Measurements from ENCODE around the gene EXOSC1.
"Not testable (repeated sequence)": the region's sequence is repeated elsewhere in the genome, so short reads cannot be mapped to it uniquely, and the experiment has no call there.

The EXOSC1 gene

GRCh38 chr10:97479939-97480338 lies 34.1 kb upstream of the EXOSC1 start:
- Histone ChIP-seq H3K27ac (ENCODE audit: low read depth, low read length) (no peak overlapping the region), H3K9me2 (replicated peaks; ENCODE audit: insufficient read depth, low read length) (no peaks in the 10 kb centered on the region), H3F3A (ENCODE audit: insufficient read depth) (no peaks in the 10 kb centered on the region), H4K20me1 (ENCODE audit: low read depth, low read length) (0 out of 2 replicates have a peak, but pooled peaks cover 4% of the 10 kb centered on the region), H3K36me3 (ENCODE audit: low read length) (peaks cover 11% of the 10 kb centered on the region; the same call in 1 of the 2 replicates), H3K9me3 (ENCODE audit: insufficient read depth, low read length) (no peaks in the 10 kb centered on the region), H3K27me3 (ENCODE audit: low read length) (no peaks in the 10 kb centered on the region), H3K9ac (ENCODE audit: low read length) (no peak overlapping the region), H3K4me2 (ENCODE audit: low read depth, low read length, poor library complexity, severe bottlenecking) (no peak overlapping the region), H3K4me3 (ENCODE audit: insufficient read depth, low read length, poor library complexity, severe bottlenecking) (no peak overlapping the region), H2AFZ (ENCODE audit: low read depth, low read length, severe bottlenecking) (no peak overlapping the region), H3K79me2 (ENCODE audit: insufficient read depth, low read length) (peaks cover 10% of the 10 kb centered on the region; the same call in 1 of the 2 replicates)
- TF ChIP-seq CTCF (IDR thresholded peaks at IDR 0.05; ENCODE audit: insufficient read depth, low read length, poor library complexity, severe bottlenecking) = no peak
- TF ChIP-seq EZH2phosphoT487 (conservative IDR thresholded peaks at IDR 0.05; ENCODE audit: low read length) = no peak

- H3K79me2 ChIP-seq (ENCODE audit: insufficient read depth, low read length) = peaks cover 10% of the 10 kb centered on the region; the same call in 1 of the 2 replicates
- not testable (repeated sequence) for H3K9ac ChIP-seq (ENCODE audit: low read length); H3K4me2 ChIP-seq (ENCODE audit: low read depth, low read length, poor library complexity, severe bottlenecking); H3K9me2 ChIP-seq (replicated peaks; ENCODE audit: insufficient read depth, low read length); H3F3A ChIP-seq (ENCODE audit: insufficient read depth); H3K27me3 ChIP-seq (ENCODE audit: low read length); H4K20me1 ChIP-seq (ENCODE audit: low read depth, low read length); H2AFZ ChIP-seq (ENCODE audit: low read depth, low read length, severe bottlenecking); H3K27ac ChIP-seq (ENCODE audit: low read depth, low read length); H3K4me3 ChIP-seq (ENCODE audit: insufficient read depth, low read length, poor library complexity, severe bottlenecking); H3K9me3 ChIP-seq (ENCODE audit: insufficient read depth, low read length)
- peaks cover 16% of the 10 kb centered on the region; the same call in 1 of the 2 replicates for H3K36me3 ChIP-seq (ENCODE audit: low read length)
These were observed 33.6 kb upstream of the EXOSC1 start for GRCh38 chr10:97479410-97479809.

GRCh38 chr10:97475936-97476594 lies 30.3 kb upstream of the EXOSC1 start:
- H3K9me2 ChIP-seq (replicated peaks; ENCODE audit: insufficient read depth, low read length) = no peaks in the 10 kb centered on the region
- no peak overlapping the region for H3K4me2 ChIP-seq (ENCODE audit: low read depth, low read length, poor library complexity, severe bottlenecking)
- no peak overlapping the region for H3K9ac ChIP-seq (ENCODE audit: low read length)
- no peak overlapping the region for H2AFZ ChIP-seq (ENCODE audit: low read depth, low read length, severe bottlenecking)
- H3K4me3 ChIP-seq (ENCODE audit: insufficient read depth, low read length, poor library complexity, severe bottlenecking) = no peak overlapping the region
- H3K79me2 ChIP-seq (ENCODE audit: insufficient read depth, low read length) = no peaks in the 10 kb centered on the region
- H3K9me3 ChIP-seq (ENCODE audit: insufficient read depth, low read length) = no peaks in the 10 kb centered on the region
- no peaks in the 10 kb centered on the region for H3K27me3 ChIP-seq (ENCODE audit: low read length)
- H4K20me1 ChIP-seq (ENCODE audit: low read depth, low read length) = no peaks in the 10 kb centered on the region
- no peak overlapping the region for H3K27ac ChIP-seq (ENCODE audit: low read depth, low read length)
- peaks cover 20% of the 10 kb centered on the region; the same call in 1 of the 2 replicates for H3K36me3 ChIP-seq (ENCODE audit: low read length)
- no peaks in the 10 kb centered on the region for H3F3A ChIP-seq (ENCODE audit: insufficient read depth)
- TF ChIP-seq EZH2phosphoT487 (conservative IDR thresholded peaks at IDR 0.05; ENCODE audit: low read length) (no peak), CTCF (IDR thresholded peaks at IDR 0.05; ENCODE audit: insufficient read depth, low read length, poor library complexity, severe bottlenecking) (no peak)

GRCh38 chr10:97474918-97475317 lies 29.1 kb upstream of the EXOSC1 start:
- Histone ChIP-seq H3K27me3 (ENCODE audit: low read length) (no peaks in the 10 kb centered on the region), H3K4me2 (ENCODE audit: low read depth, low read length, poor library complexity, severe bottlenecking) (no peak overlapping the region), H3K9me2 (replicated peaks; ENCODE audit: insufficient read depth, low read length) (no peaks in the 10 kb centered on the region), H3K9me3 (ENCODE audit: insufficient read depth, low read length) (no peaks in the 10 kb centered on the region), H3K79me2 (ENCODE audit: insufficient read depth, low read length) (no peaks in the 10 kb centered on the region), H3K27ac (ENCODE audit: low read depth, low read length) (no peak overlapping the region), H2AFZ (ENCODE audit: low read depth, low read length, severe bottlenecking) (no peak overlapping the region), H3K4me3 (ENCODE audit: insufficient read depth, low read length, poor library complexity, severe bottlenecking) (no peak overlapping the region), H3F3A (ENCODE audit: insufficient read depth) (no peaks in the 10 kb centered on the region), H3K36me3 (ENCODE audit: low read length) (peaks cover 20% of the 10 kb centered on the region; the same call in 1 of the 2 replicates), H4K20me1 (ENCODE audit: low read depth, low read length) (no peaks in the 10 kb centered on the region), H3K9ac (ENCODE audit: low read length) (no peak overlapping the region)
- TF ChIP-seq EZH2phosphoT487 (conservative IDR thresholded peaks at IDR 0.05; ENCODE audit: low read length) = no peak
- TF ChIP-seq CTCF (IDR thresholded peaks at IDR 0.05; ENCODE audit: insufficient read depth, low read length, poor library complexity, severe bottlenecking) = no peak

GRCh38 chr10:97468781-97469180 lies 23.0 kb upstream of the EXOSC1 start:
- not testable (repeated sequence) for H3K9me2 ChIP-seq (replicated peaks; ENCODE audit: insufficient read depth, low read length); H3F3A ChIP-seq (ENCODE audit: insufficient read depth); H3K27ac ChIP-seq (ENCODE audit: low read depth, low read length); H3K9me3 ChIP-seq (ENCODE audit: insufficient read depth, low read length); H3K4me3 ChIP-seq (ENCODE audit: insufficient read depth, low read length, poor library complexity, severe bottlenecking); H3K4me2 ChIP-seq (ENCODE audit: low read depth, low read length, poor library complexity, severe bottlenecking); H3K27me3 ChIP-seq (ENCODE audit: low read length); H3K36me3 ChIP-seq (ENCODE audit: low read length); H3K79me2 ChIP-seq (ENCODE audit: insufficient read depth, low read length); H3K9ac ChIP-seq (ENCODE audit: low read length); H4K20me1 ChIP-seq (ENCODE audit: low read depth, low read length); H2AFZ ChIP-seq (ENCODE audit: low read depth, low read length, severe bottlenecking)
